ENCODE measurements around the gene RBM18. TPM values are rescaled to one million over a fixed set of nuclear protein-coding genes. Genes with fewer than 3 reads are reported as not detected.

RBM18 gene
- total RNA-seq, 2 donors from 2014 or later, result 4.6 to 5.4 TPM

DNA sequence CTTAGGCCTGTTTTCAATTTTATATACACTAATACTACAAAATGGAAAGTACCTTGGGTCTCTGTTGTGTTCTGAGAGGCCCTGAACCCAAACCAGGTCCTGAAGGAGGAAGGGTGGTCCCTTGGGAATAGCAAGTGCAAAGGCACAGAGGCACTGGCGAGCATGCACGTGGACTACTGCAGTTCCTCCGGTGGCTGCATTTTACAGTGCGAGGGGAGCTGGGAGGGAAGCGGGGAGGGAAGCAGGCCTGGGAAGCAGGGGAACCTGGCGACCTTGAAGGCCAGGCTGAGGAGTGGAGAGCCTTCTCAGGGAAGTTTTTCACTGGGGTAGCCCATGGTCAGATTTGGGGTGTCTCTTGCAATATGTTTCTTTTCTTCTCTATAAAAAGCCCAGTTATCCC lies 71.0 kb downstream of the RBM18 start:
- Histone ChIP-seq H3K36me3 (replicated peaks in 1 of 2; ENCODE audit: insufficient read depth in 1 of 2, low read depth in 2 of 2) (no peaks in the 10 kb centered on the region), H3K4me1 (no peaks in the 10 kb centered on the region), H3K4me3 (no peak overlapping the region), H3K9me3 (no peaks in the 10 kb centered on the region), H3K27ac (no peak overlapping the region), H3K27me3 (no peaks in the 10 kb centered on the region)
- intact Hi-C loops (cut with DNase I), result no loop called here
- DNase-seq (no peak), ATAC-seq (no peak)
- TF ChIP-seq, protein P1, sequence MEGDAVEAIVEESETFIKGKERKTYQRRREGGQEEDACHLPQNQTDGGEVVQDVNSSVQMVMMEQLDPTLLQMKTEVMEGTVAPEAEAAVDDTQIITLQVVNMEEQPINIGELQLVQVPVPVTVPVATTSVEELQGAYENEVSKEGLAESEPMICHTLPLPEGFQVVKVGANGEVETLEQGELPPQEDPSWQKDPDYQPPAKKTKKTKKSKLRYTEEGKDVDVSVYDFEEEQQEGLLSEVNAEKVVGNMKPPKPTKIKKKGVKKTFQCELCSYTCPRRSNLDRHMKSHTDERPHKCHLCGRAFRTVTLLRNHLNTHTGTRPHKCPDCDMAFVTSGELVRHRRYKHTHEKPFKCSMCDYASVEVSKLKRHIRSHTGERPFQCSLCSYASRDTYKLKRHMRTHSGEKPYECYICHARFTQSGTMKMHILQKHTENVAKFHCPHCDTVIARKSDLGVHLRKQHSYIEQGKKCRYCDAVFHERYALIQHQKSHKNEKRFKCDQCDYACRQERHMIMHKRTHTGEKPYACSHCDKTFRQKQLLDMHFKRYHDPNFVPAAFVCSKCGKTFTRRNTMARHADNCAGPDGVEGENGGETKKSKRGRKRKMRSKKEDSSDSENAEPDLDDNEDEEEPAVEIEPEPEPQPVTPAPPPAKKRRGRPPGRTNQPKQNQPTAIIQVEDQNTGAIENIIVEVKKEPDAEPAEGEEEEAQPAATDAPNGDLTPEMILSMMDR (IDR thresholded peaks at IDR 0.05), result no peak
- TF ChIP-seq POLR2A (IDR thresholded peaks at IDR 0.05), result no peak
- 82 to 85% methylated on average over 6 of the region's 6 CpGs for WGBS, 2 donors

DNA sequence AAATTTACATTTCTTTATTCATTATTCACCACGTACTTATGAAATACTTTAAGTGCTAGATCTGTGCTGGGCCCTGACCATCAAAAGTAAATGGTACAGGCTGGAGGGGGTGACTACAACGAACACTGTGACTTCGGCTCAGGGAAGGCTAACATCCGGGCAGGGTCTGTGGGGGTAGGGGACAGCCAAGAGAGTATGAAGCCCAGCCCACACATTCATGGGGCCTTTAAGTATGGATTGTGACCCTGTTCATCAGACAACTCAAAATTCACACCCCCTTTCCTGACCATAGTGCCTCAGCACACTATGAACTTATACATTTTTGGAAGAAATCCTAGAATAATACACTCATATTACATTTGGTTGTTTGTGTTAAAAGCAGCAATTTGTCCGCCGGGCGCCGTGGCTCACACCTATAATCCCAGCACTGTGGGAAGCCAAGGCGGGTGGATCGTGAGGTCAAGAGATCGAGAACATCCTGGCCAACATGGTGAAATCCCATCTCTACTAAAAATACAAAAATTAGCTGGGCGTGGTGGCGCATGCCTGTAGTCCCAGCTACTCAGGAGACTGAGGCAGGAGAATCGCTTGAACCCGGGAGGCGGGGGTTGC lies 71.6 kb downstream of the RBM18 start:
- Histone ChIP-seq H3K36me3 (replicated peaks in 1 of 2; ENCODE audit: insufficient read depth in 1 of 2, low read depth in 2 of 2) (no peaks in the 10 kb centered on the region), H3K4me1 (no peaks in the 10 kb centered on the region), H3K27me3 (no peaks in the 10 kb centered on the region), H3K9me3 (no peaks in the 10 kb centered on the region), H3K27ac (no peak overlapping the region), H3K4me3 (no peak overlapping the region)
- no peak for TF ChIP-seq POLR2A (IDR thresholded peaks at IDR 0.05)
- TF ChIP-seq, protein P1 (IDR thresholded peaks at IDR 0.05), result no peak
- intact Hi-C loops (cut with DNase I), result no loop called here
- no peak for ATAC-seq
- WGBS, 2 donors, result 79 to 82% methylated on average over 16 of the region's 16 CpGs
- DNase-seq, result no peak

DNA sequence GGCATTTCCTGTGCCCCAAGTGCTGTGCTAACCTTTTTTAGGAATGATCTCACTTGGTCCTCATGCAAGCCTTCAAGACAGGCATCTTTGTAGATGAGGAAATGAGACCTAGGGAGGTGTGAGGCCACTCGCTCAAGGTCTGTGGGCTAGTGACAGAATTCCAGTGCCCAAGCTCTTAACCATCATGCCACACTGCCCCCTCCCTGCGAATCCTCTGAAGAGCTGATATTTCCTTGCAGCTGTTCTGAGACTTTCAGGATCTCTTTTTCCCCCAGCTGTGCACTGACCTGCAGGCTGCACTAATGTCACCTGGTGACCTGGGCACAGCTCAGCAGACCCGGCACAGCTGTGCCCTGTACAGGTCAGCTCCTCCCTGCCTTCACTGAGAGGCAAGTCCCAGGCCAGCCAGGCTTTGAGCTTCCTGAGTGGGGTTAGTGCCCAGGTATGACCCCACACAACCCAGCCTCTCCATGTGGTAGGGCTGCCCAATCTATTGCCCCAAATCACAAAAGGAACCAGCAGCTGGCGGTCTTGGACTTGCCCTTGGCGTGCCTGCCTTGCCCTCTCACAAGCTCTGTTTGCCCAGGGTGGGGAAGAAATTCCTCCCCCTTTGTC lies 72.3 kb downstream of the RBM18 start:
- ATAC-seq (no peak), DNase-seq (no peak)
- WGBS, 2 donors, result 56 to 81% methylated on average over 5 of the region's 5 CpGs
- H3K4me3 ChIP-seq, result no peak overlapping the region
- intact Hi-C loops (cut with DNase I), result no loop called here
- H3K9me3 ChIP-seq, result no peaks in the 10 kb centered on the region
- no peaks in the 10 kb centered on the region for H3K4me1 ChIP-seq
- TF ChIP-seq, protein P1 (IDR thresholded peaks at IDR 0.05), result no peak
- TF ChIP-seq POLR2A (IDR thresholded peaks at IDR 0.05), result no peak
- H3K27me3 ChIP-seq, result no peaks in the 10 kb centered on the region
- no peaks in the 10 kb centered on the region for H3K36me3 ChIP-seq (replicated peaks in 1 of 2; ENCODE audit: insufficient read depth in 1 of 2, low read depth in 2 of 2)
- H3K27ac ChIP-seq, result no peak overlapping the region

DNA sequence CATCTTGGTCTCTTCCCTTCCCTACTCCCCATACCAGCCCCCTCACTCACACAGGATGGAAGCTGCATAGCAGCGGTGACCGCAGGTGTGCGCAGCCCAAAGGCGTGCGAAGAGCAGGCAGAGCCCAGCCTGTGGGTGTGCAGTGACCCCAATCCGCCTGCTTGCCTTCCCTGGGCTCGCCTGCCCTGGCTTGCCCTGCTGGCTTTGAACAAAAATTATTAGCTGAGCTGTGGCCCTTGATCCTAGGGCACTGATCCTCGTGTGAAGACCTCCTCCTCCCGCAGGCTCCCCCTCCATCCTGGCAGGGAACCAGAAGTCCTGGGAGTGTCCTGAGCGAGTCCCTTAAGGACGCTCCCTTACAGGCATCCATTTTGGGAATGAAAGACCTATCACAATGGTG lies 73.1 kb downstream of the RBM18 start:
- no peaks in the 10 kb centered on the region for H3K9me3 ChIP-seq
- WGBS, 2 donors, result 66 to 70% methylated on average over 10 to 11 of the region's 11 CpGs
- ATAC-seq, result no peak
- DNase-seq, result no peak
- intact Hi-C loops (cut with DNase I), result no loop called here
- no peaks in the 10 kb centered on the region for H3K27me3 ChIP-seq
- no peak overlapping the region for H3K4me3 ChIP-seq
- H3K27ac ChIP-seq, result no peak overlapping the region
- H3K36me3 ChIP-seq (replicated peaks in 1 of 2; ENCODE audit: insufficient read depth in 1 of 2, low read depth in 2 of 2), result no peaks in the 10 kb centered on the region
- no peak for TF ChIP-seq POLR2A (IDR thresholded peaks at IDR 0.05)
- TF ChIP-seq, protein P1 (IDR thresholded peaks at IDR 0.05), result no peak
- H3K4me1 ChIP-seq, result no peaks in the 10 kb centered on the region
